Nephron (organoid): ENCODE results near the gene GRPEL1.

ENCODE experiments used
- H3K27ac Mint-ChIP-seq, 3 experiments: 2 replicates each; pipeline ENCODE4 v1.8.0; 2020; ENCODE audit warnings: mixed read lengths in 3 of 3, mild to moderate bottlenecking in 2 of 3, moderate library complexity in 1 of 3
- H3K27me3 Mint-ChIP-seq: 2 replicates; pipeline ENCODE4 v1.8.0; 2021; ENCODE audit warnings: low read depth, mild to moderate bottlenecking, moderate library complexity, mixed read lengths
- H3K36me3 Mint-ChIP-seq: 2 replicates; pipeline ENCODE4 v1.8.0; 2020; ENCODE audit warnings: low read depth, mixed read lengths
- H3K4me1 Mint-ChIP-seq: 2 replicates; pipeline ENCODE4 v1.8.0; 2020; ENCODE audit warnings: mixed read lengths
- H3K4me3 Mint-ChIP-seq, 3 experiments: 2 replicates each; pipeline ENCODE4 v1.8.0; 2020; ENCODE audit warnings: mild to moderate bottlenecking in 3 of 3, mixed read lengths in 3 of 3, moderate library complexity in 2 of 3
- H3K9me3 Mint-ChIP-seq: 2 replicates; pipeline ENCODE4 v1.8.0; 2020; ENCODE audit warnings: mixed read lengths
- TF ChIP-seq, protein P1 (sequence below), 3 experiments: fragments of 200-600 bp; sonication (generic); IDR thresholded peaks; one replicate each; pipeline ENCODE4 v1.5.0; 2021; ENCODE audit warnings: antibody characterized with exemption in 3 of 3; ENCODE audit not compliant: unreplicated experiment in 3 of 3

GRPEL1 gene

DNA sequence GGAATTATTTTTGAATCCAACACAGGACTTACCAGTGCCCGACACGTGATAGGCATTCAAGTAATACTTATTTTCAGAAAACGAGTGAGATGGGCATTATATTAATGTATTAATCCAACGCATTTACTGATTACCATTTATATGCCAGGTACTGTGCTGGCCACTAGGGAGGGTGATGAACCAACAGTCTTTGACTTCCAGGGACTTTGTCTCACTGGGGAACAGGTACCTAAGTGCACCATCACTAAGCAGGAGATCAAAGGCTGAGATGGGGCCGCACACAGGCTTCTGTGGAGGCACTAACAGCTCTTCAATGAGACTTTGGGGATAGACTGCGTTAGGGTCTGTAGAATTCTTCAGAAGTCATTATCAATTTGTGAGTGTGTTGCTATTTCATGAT, 30.4 kb downstream of the GRPEL1 start:
- Mint-ChIP-seq H3K27ac (no peak overlapping the region), H3K4me3 (no peak overlapping the region), H3K36me3 (peaks cover 2% of the 10 kb centered on the region), H3K9me3 (no peaks in the 10 kb centered on the region), H3K4me1 (peaks cover 10% of the 10 kb centered on the region), H3K27me3 (peaks cover 12% of the 10 kb centered on the region)
- TF ChIP-seq, protein P1, sequence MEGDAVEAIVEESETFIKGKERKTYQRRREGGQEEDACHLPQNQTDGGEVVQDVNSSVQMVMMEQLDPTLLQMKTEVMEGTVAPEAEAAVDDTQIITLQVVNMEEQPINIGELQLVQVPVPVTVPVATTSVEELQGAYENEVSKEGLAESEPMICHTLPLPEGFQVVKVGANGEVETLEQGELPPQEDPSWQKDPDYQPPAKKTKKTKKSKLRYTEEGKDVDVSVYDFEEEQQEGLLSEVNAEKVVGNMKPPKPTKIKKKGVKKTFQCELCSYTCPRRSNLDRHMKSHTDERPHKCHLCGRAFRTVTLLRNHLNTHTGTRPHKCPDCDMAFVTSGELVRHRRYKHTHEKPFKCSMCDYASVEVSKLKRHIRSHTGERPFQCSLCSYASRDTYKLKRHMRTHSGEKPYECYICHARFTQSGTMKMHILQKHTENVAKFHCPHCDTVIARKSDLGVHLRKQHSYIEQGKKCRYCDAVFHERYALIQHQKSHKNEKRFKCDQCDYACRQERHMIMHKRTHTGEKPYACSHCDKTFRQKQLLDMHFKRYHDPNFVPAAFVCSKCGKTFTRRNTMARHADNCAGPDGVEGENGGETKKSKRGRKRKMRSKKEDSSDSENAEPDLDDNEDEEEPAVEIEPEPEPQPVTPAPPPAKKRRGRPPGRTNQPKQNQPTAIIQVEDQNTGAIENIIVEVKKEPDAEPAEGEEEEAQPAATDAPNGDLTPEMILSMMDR (IDR thresholded peaks at IDR 0.05; ENCODE audit: unreplicated experiment in 3 of 3): peak in 1 of 3 experiments; percentile 7

DNA sequence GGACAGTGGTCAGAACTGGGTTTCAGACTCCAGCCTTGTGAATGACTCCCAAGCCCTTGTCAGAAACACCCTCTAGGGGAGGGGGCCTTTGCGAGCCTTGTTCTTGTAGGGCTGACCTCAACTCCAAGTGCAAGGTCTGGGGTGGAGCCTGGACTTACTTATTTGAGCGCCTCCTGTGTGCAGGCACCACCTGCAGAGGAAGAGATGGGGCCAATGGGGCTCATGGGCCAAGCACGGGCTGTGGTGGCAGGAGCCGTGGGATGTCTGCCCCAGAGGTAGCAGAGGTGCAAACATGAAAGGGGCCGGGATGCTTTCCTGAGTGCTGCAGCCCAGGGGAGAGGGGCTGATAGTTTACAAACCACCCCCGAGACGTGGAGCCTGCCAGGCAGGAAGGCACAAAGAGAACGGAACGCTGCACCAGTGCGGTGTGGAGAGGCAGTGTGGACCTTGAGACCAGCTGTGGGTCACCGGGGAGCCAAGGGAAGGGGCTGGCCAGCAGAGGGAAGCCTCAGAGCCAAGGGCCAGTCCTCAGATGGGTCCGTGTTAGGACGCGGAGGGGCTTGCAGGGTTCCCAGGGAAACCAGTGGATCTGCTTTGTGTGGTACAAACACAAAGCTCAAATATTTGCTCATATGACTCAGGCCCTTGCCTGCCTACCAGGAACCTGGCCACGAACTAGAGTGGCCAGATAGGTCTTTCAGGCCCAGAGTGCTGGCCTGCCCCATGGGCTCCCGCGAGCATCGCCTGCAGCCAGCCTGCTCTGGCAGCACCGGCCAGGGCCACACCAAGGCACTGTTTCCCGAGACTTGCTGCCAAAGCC, 33.4 kb downstream of the GRPEL1 start:
- TF ChIP-seq, protein P1 (IDR thresholded peaks at IDR 0.05; ENCODE audit: unreplicated experiment in 3 of 3): no peak
- peaks cover 5% of the 10 kb centered on the region for H3K27me3 Mint-ChIP-seq
- H3K36me3 Mint-ChIP-seq: peaks cover 25% of the 10 kb centered on the region
- H3K27ac Mint-ChIP-seq: no peak overlapping the region
- H3K9me3 Mint-ChIP-seq: no peaks in the 10 kb centered on the region
- no peaks in the 10 kb centered on the region for H3K4me1 Mint-ChIP-seq
- H3K4me3 Mint-ChIP-seq: no peak overlapping the region

DNA sequence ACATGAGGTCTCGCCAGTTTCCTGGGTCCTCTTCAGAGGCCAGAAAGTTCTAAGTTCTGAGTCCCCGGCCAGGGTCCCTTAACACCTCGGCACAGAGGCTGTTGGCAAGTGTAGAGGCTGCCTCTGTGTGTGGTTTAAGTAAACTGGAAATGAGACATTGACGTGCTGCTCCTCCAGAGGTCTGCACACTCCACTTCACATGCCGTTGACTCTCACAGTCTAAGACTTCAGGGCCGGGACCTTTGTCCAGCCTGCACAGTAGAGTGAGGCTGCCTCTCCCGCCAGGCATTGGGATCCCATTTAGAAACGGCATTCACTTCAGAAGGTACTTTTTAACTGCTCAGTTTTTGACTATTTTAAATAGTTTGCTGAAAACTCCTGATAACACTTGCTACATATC, 35.3 kb downstream of the GRPEL1 start:
- Mint-ChIP-seq H3K27ac (peak overlapping the region in 1 of 3 experiments; percentile 62), H3K9me3 (no peaks in the 10 kb centered on the region), H3K4me3 (no peak overlapping the region), H3K36me3 (peaks cover 36% of the 10 kb centered on the region), H3K27me3 (no peaks in the 10 kb centered on the region), H3K4me1 (no peaks in the 10 kb centered on the region)
- TF ChIP-seq, protein P1 (IDR thresholded peaks at IDR 0.05; ENCODE audit: unreplicated experiment in 3 of 3): no peak

DNA sequence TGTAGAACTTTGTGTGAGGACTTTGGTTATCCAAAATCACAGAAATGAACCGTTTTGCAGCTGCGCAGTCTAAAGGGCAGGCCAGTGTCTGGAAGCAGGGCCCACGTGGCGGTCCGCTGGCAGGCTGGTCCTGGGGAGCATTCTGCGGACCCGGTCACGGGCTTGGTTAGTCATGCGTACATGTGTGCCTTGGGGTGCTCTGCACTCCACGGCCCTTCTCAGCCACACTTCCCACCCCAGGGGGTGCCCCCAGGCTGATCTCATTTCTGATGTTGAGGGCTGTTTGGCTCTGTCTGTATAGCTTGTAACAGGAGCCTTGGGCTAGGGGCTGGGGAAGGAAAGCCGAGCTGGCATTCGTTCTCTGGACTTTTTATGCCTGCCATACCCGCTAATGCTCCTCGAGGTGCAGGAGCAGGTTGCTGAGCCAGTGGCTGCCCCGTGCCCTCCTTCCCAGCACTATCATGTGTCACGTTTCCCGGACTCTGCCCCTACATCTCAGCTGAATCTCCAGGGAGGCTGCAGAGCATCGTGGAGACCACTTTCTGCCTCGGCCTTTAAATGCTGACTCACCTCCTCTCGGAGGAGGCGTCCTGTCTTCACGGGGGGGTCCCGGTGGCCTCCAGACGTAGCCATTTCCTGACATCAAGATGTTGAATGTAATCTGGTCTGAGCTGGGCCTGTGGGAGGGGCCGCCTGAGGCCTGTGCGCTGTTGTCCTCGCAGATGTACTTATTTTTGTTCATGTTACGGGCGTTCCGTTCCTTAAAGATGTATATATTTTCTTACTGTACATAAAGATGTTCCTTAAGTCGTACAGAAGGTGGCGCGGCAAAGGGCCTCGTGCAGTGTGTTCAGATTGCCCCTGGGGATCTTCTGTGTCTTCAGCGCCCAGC, 36.1 kb downstream of the GRPEL1 start:
- Mint-ChIP-seq H3K9me3 (no peaks in the 10 kb centered on the region), H3K36me3 (peaks cover 42% of the 10 kb centered on the region), H3K4me1 (no peaks in the 10 kb centered on the region), H3K27me3 (no peaks in the 10 kb centered on the region), H3K27ac (peak overlapping the region in 1 of 3 experiments; percentile 62), H3K4me3 (no peak overlapping the region)
- TF ChIP-seq, protein P1 (IDR thresholded peaks at IDR 0.05; ENCODE audit: unreplicated experiment in 3 of 3): no peak

DNA sequence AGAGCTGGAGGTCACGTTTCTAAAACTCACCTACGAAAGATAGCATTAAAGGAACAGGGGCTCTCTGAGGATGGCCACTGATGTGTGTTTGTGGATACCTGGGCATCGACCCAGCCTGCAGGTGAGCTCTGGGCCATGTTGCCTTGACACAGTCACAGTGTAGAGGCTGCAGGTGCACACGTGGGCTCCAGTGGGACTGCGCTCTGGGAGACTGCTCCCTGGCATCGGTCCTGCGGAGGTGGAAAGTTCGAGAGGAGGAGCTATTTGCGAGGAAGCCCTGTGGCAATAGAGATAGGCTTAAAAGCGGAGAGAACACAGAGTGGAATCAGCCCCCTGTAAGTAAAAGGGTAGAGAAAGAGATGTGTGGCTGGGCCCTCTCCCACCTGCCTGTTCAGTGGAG, 37.0 kb downstream of the GRPEL1 start:
- Mint-ChIP-seq H3K27ac (peak overlapping the region in 1 of 3 experiments; percentile 25), H3K4me3 (no peak overlapping the region), H3K4me1 (no peaks in the 10 kb centered on the region), H3K27me3 (no peaks in the 10 kb centered on the region), H3K9me3 (no peaks in the 10 kb centered on the region), H3K36me3 (peaks cover 52% of the 10 kb centered on the region)
- TF ChIP-seq, protein P1 (IDR thresholded peaks at IDR 0.05; ENCODE audit: unreplicated experiment in 3 of 3): no peak
